ENCODE measurements around the gene FPGT.
"Not testable (repeated sequence)": the region's sequence is repeated elsewhere in the genome, so short reads cannot be mapped to it uniquely, and the experiment has no call there.

Gene FPGT

GRCh38 chr1:74197657-74198552 is at the start of gene FPGT, which contains the start of gene LRRIQ3:
FPGT (plus strand) TSS chr1:74198242; CDS start chr1:74198279, 37 bp downstream.
LRRIQ3 (minus strand) TSS chr1:74198176; CDS start chr1:74183684, 14,492 bp downstream.
- peak; percentile 83 for DNase-seq (ENCODE audit: extremely low read depth, low read depth)
- H3K4me3 ChIP-seq (replicated peaks; ENCODE audit: low read depth, low read length), result peak within 1 kb of the TSS; percentile 56
- TF ChIP-seq CTCF (IDR thresholded peaks at IDR 0.05; ENCODE audit: low read depth, low read length, missing control alignments), result no peak

GRCh38 chr1:74160046-74160445 is 38.0 kb upstream of the FPGT start:
- no peak for DNase-seq (ENCODE audit: extremely low read depth, low read depth)
- TF ChIP-seq CTCF (IDR thresholded peaks at IDR 0.05; ENCODE audit: low read depth, low read length, missing control alignments), result no peak
- H3K4me3 ChIP-seq (replicated peaks; ENCODE audit: low read depth, low read length), result no peak overlapping the region

- H3K4me3 ChIP-seq (replicated peaks; ENCODE audit: low read depth, low read length), result no peak overlapping the region
- no peak for TF ChIP-seq CTCF (IDR thresholded peaks at IDR 0.05; ENCODE audit: low read depth, low read length, missing control alignments)
- DNase-seq (ENCODE audit: extremely low read depth, low read depth), result no peak
Observed at GRCh38 chr1:74161497-74161896, 36.5 kb upstream of the FPGT start.

GRCh38 chr1:74162333-74162732 is 35.7 kb upstream of the FPGT start:
- no peak for DNase-seq (ENCODE audit: extremely low read depth, low read depth)
- H3K4me3 ChIP-seq (replicated peaks; ENCODE audit: low read depth, low read length), result no peak overlapping the region

GRCh38 chr1:74174423-74174822 is 23.6 kb upstream of the FPGT start:
- not testable (repeated sequence) for H3K4me3 ChIP-seq (replicated peaks; ENCODE audit: low read depth, low read length); DNase-seq (ENCODE audit: extremely low read depth, low read depth)

More at GRCh38 chr1:74162333-74162732, 35.7 kb upstream of the FPGT start:
- TF ChIP-seq CTCF (IDR thresholded peaks at IDR 0.05; ENCODE audit: low read depth, low read length, missing control alignments), result no peak

GRCh38 chr1:74180490-74180889 is 17.6 kb upstream of the FPGT start:
- H3K4me3 ChIP-seq (replicated peaks; ENCODE audit: low read depth, low read length), result no peak overlapping the region
- no peak for TF ChIP-seq CTCF (IDR thresholded peaks at IDR 0.05; ENCODE audit: low read depth, low read length, missing control alignments)
- DNase-seq (ENCODE audit: extremely low read depth, low read depth), result no peak

- no peak for TF ChIP-seq CTCF (IDR thresholded peaks at IDR 0.05; ENCODE audit: low read depth, low read length, missing control alignments)
- no peak for DNase-seq (ENCODE audit: extremely low read depth, low read depth)
Observed at GRCh38 chr1:74193908-74194307, 4.1 kb upstream of the FPGT start.

More at GRCh38 chr1:74193908-74194307, 4.1 kb upstream of the FPGT start:
- H3K4me3 ChIP-seq (replicated peaks; ENCODE audit: low read depth, low read length), result no peak overlapping the region

Measured in HFF-Myc (cell line).